K562 (cell line): Measurements from ENCODE around the gene MAD1L1. TPM values are rescaled to one million over a fixed set of nuclear protein-coding genes. Genes with fewer than 3 reads are reported as not detected.

Source experiments
- ATAC-seq: fragments of 200-7000 bp; cut with Tn5 transposase; 3 replicates; pipeline ENCODE4 v1.9.1; 2020; ENCODE audit warnings: moderate library complexity
- BruUV-seq: library from RNA; stranded (reverse); fragments of 400-500 nt; replicated peaks from 2 replicates; lab custom pipeline; 2021; lab: Mats Ljungman, UMichigan
- CTCF ChIA-PET: fragments of 300-600 bp; formaldehyde crosslinking; extraction: SDS; loops from one replicate; lab custom pipeline; 2021; ENCODE audit warnings: low intra/inter-chr PET ratio; lab: Yijun Ruan, JAX
- POLR2A ChIA-PET: fragments of 300-600, 350-650 bp; sonication (Branson Sonifier 250); formaldehyde crosslinking; extraction: SDS; loops from one replicate; lab custom pipeline; 2021; ENCODE audit warnings: antibody characterized with exemption, inconsistent platforms; lab: Yijun Ruan, JAX
- DNase-seq, 4 experiments: peaks; one replicate each; pipeline versions ENCODE4 v3.0.0 to v3.0.0-alpha.2; 2011 to 2018; ENCODE audit warnings: low spot score in 3 of 4, mixed read lengths in 3 of 4; ENCODE audit errors: extremely low read depth in 1 of 4
- FAIRE-seq: peaks from 2 replicates; lab custom pipeline; 2011; peaks lifted over from hg19 to GRCh38; lab: Jason Lieb, UNC
- H2AFZ ChIP-seq: 2 replicates; pipeline ENCODE4 v1.6.0; 2011; ENCODE audit warnings: low read depth, low read length, control low read depth, inconsistent platforms
- H3K27ac ChIP-seq: fragments of 200-600 bp; 3 replicates; pipeline ENCODE4 v1.8.0; 2011; ENCODE audit warnings: low read depth, mild to moderate bottlenecking, control low read depth, inconsistent platforms, low read length, moderate library complexity, mixed read lengths; ENCODE audit errors: extremely low read depth
- H3K27me3 ChIP-seq, 2 experiments: fragments of 300-600 bp in 1 of 2; 2 replicates in 1 of 2; 3 replicates in 1 of 2; pipeline versions ENCODE4 v1.6.0 to v1.8.0; 2011; ENCODE audit warnings: inconsistent platforms in 2 of 2, low read length in 2 of 2, mild to moderate bottlenecking in 1 of 2, mixed read lengths in 1 of 2, moderate library complexity in 1 of 2; ENCODE audit not compliant: control insufficient read depth in 2 of 2, insufficient read depth in 2 of 2
- H3K36me3 ChIP-seq: fragments of 300-600 bp; 3 replicates; pipeline ENCODE4 v1.8.0; 2011; ENCODE audit warnings: mild to moderate bottlenecking, low read length, inconsistent platforms; ENCODE audit not compliant: control insufficient read depth, insufficient read depth
- H3K4me1 ChIP-seq, 2 experiments: fragments of 200-600 bp in 1 of 2; replicated peaks in 1 of 2; 2 replicates in 1 of 2; 3 replicates in 1 of 2; pipeline versions ENCODE4 v1.5.1 to v1.8.0; 2011; ENCODE audit warnings: inconsistent platforms in 2 of 2, low read length in 2 of 2, mild to moderate bottlenecking in 1 of 2, mixed read lengths in 1 of 2, moderate library complexity in 1 of 2; ENCODE audit not compliant: control insufficient read depth in 2 of 2, insufficient read depth in 2 of 2
- H3K4me2 ChIP-seq: 2 replicates; pipeline ENCODE4 v1.6.1; 2011; ENCODE audit warnings: low read length, control low read depth, inconsistent platforms, mixed read lengths; ENCODE audit not compliant: insufficient read depth
- H3K4me3 ChIP-seq: fragments of 200-600 bp; sonication (generic), shearing (Covaris generic); 2 replicates; pipeline ENCODE4 v1.5.1; 2016; ENCODE audit warnings: control low read depth, inconsistent platforms
- H3K79me2 ChIP-seq: fragments of 200-600 bp; 3 replicates; pipeline ENCODE4 v1.8.0; 2011; ENCODE audit warnings: low read length, inconsistent platforms; ENCODE audit not compliant: control insufficient read depth, insufficient read depth
- H3K9ac ChIP-seq, 2 experiments: 2 replicates each; pipeline versions ENCODE4 v1.6.0 to v1.6.1; 2011; ENCODE audit warnings: low read depth in 2 of 2, low read length in 2 of 2, control low read depth in 1 of 2, inconsistent platforms in 1 of 2, mild to moderate bottlenecking in 1 of 2, mixed read lengths in 1 of 2; ENCODE audit not compliant: insufficient read depth in 1 of 2
- H3K9me1 ChIP-seq: one replicate; pipeline ENCODE4 v1.6.0; 2011; ENCODE audit warnings: inconsistent platforms, mild to moderate bottlenecking, low read length, moderate library complexity; ENCODE audit not compliant: control insufficient read depth, insufficient read depth
- H3K9me3 ChIP-seq: replicated peaks from 2 replicates; pipeline ENCODE4 v1.5.1; 2011; ENCODE audit warnings: low read depth, low read length, inconsistent platforms; ENCODE audit not compliant: control insufficient read depth, insufficient read depth
- H4K20me1 ChIP-seq: replicated peaks from 2 replicates; pipeline ENCODE4 v1.6.1; 2011; ENCODE audit warnings: low read length, inconsistent platforms, mixed read lengths; ENCODE audit not compliant: control insufficient read depth, insufficient read depth
- CBFA2T3 ChIP-seq: fragments of 450-650 bp; IDR thresholded peaks from 2 replicates; pipeline ENCODE4 v1.6.1; 2017
- CREB5 ChIP-seq: fragments of 250-450 bp; sonication (Bioruptor Pico); IDR thresholded peaks from 2 replicates; pipeline ENCODE4 v1.5.0; 2020; ENCODE audit warnings: mild to moderate bottlenecking
- DACH1 ChIP-seq: fragments of 450-650 bp; IDR thresholded peaks from 2 replicates; pipeline ENCODE4 v1.6.1; 2018; ENCODE audit not compliant: partially characterized antibody
- DIDO1 ChIP-seq: fragments of 450-650 bp; IDR thresholded peaks from 2 replicates; pipeline ENCODE4 v1.6.1; 2016; ENCODE audit warnings: low read depth, missing biosample characterization, missing genetic modification characterization
- DPF2 ChIP-seq: fragments of 450-650 bp; IDR thresholded peaks from 2 replicates; pipeline ENCODE4 v1.6.1; 2016
- NRF1 ChIP-seq, 2 experiments: fragments of 450-650 bp; IDR thresholded peaks in 1 of 2; conservative IDR thresholded peaks in 1 of 2; 2 replicates each; pipeline ENCODE4 v1.6.1; 2014; ENCODE audit warnings: mild to moderate bottlenecking in 2 of 2
- SNAPC5 ChIP-seq: fragments of 250-450 bp; sonication (Bioruptor Pico); IDR thresholded peaks from 2 replicates; pipeline ENCODE4 v1.8.0; 2021; ENCODE audit warnings: moderate library complexity, mild to moderate bottlenecking, inconsistent platforms
- TAF7 ChIP-seq: fragments of 450-650 bp; IDR thresholded peaks from 2 replicates; pipeline ENCODE4 v1.6.1; 2016; ENCODE audit warnings: missing genetic modification characterization, missing compliant biosample characterization
- THRAP3 ChIP-seq: fragments of 450-650 bp; IDR thresholded peaks from 2 replicates; pipeline ENCODE4 v1.6.1; 2016; ENCODE audit warnings: mild to moderate bottlenecking, inconsistent platforms, borderline replicate concordance
- TRIM24 ChIP-seq, 2 experiments: fragments of 450-650 bp; IDR thresholded peaks; 2 replicates each; pipeline ENCODE4 v1.6.1; 2016
- ZBTB1 ChIP-seq: sonication (generic); formaldehyde crosslinking; IDR thresholded peaks from 2 replicates; pipeline ENCODE4 v1.8.1; 2023; ENCODE audit warnings: missing genetic modification reagents, low read depth, mild to moderate bottlenecking, borderline replicate concordance
- ZC3H8 ChIP-seq: fragments of 450-650 bp; IDR thresholded peaks from 2 replicates; pipeline ENCODE4 v1.6.1; 2017
- ZNF140 ChIP-seq: fragments of 250-450 bp; sonication (Bioruptor Pico); IDR thresholded peaks from 2 replicates; pipeline ENCODE4 v1.8.0; 2021; ENCODE audit warnings: moderate library complexity, mild to moderate bottlenecking, inconsistent platforms
- ZNF436 ChIP-seq: fragments of 250-450, 450-650 bp; sonication (Bioruptor Pico); formaldehyde crosslinking; IDR thresholded peaks from 2 replicates; pipeline ENCODE4 v1.7.0; 2020; ENCODE audit warnings: mild to moderate bottlenecking
- WGBS: fragments of 100-300 bp; shearing (Covaris generic); methylation state at CpG from one replicate; pipeline ENCODE4 v1.1.6; 2016; ENCODE audit warnings: low coverage, mixed read lengths; ENCODE audit not compliant: insufficient coverage; ENCODE audit errors: missing lambda C conversion rate; 5-methylcytosine and 5-hydroxymethylcytosine counted together
- in situ Hi-C: fragments of 300-500 bp; cut with MboI; formaldehyde crosslinking; loops from 4 replicates; pipeline ENCODE4 v1.15.0; 2018; ENCODE audit warnings: inconsistent platforms, mixed read lengths
- intact Hi-C: fragments of 100-400 bp; cut with micrococcal nuclease; formaldehyde crosslinking; loops from 2 replicates; pipeline ENCODE4 v1.14.2; 2022
- polyA plus RNA-seq, 8 experiments: library from polyadenylated mRNA; depleted of rRNA in 4 of 8; stranded (reverse) in 5 of 8; unstranded in 3 of 8; fragments of >200 nt; fragmentation: Nextera tagmentation in 2 of 8; fragmentation: Illumina TruSeq in 1 of 8; extraction: Ambion mirVana in 2 of 8; extraction: Trizol in 1 of 8; gene quantifications; 2 replicates each; pipeline versions ENCODE4 v1.2.1 to v1.2.3, GENCODE V29; 2011 to 2014; ENCODE audit warnings: inconsistent platforms in 1 of 8, missing spikeins in 1 of 8
- total RNA-seq, 7 experiments: library from RNA; depleted of rRNA in 6 of 7; stranded (reverse); fragments of >200 nt in 6 of 7; fragmentation: Illumina TruSeq in 2 of 7; extraction: Trizol in 2 of 7; gene quantifications; 2 replicates each; pipeline versions ENCODE4 v1.2.1 to v1.2.3, GENCODE V29; 2011 to 2021; ENCODE audit warnings: low replicate concordance in 1 of 7
- TF ChIP-seq, protein P1 (sequence below), 2 experiments: IDR thresholded peaks; 2 replicates each; pipeline ENCODE4 v1.6.1; 2012; ENCODE audit warnings: improper control_type of control experiment in 2 of 2, low read depth in 2 of 2, low read length in 2 of 2, borderline replicate concordance in 1 of 2
- TF ChIP-seq, protein P2 (sequence below), 2 experiments: fragments of 200-800 bp in 1 of 2; sonication (Bioruptor generic) in 1 of 2; sonication (generic) in 1 of 2; formaldehyde crosslinking in 1 of 2; IDR thresholded peaks in 1 of 2; conservative IDR thresholded peaks in 1 of 2; 2 replicates each; pipeline versions ENCODE4 v1.5.0 to v1.6.1; 2016 to 2020; ENCODE audit warnings: missing compliant biosample characterization in 1 of 2, missing genetic modification characterization in 1 of 2, missing genetic modification reagents in 1 of 2

MAD1L1 gene
- total and polyA plus RNA-seq, 9 of the 15 experiments (the other 6 are each of a cell fraction or from before 2014, with no cell fraction given) = 1.7 to 89.7 (median 18.0) TPM

GRCh38 chr7:2241580-2242540, 9.1 kb upstream of the MAD1L1 start, which contains the start of the genes MRM2 and NUDT1:
TSS of gene MRM2 (minus strand) at chr7:2242205. CDS start at chr7:2242169, 36 bp downstream.
TSS of gene NUDT1 (plus strand) at chr7:2242226. CDS start at chr7:2244575, 2,349 bp downstream.
- Histone ChIP-seq H3K27me3 (no peaks in the 10 kb centered on the region), H3K9me1 (no peaks in the 10 kb centered on the region), H3K4me2 (peak within 1 kb of the TSS; percentile 98), H3K9ac (peak within 1 kb of the TSS; percentile 91 to 99), H3K27ac (peak within 1 kb of the TSS; percentile 79), H3K36me3 (peaks cover 45% of the 10 kb centered on the region; the same call in 2 of the 3 replicates), H4K20me1 (no peaks in the 10 kb centered on the region), H2AFZ (peak within 1 kb of the TSS; percentile 82), H3K9me3 (no peaks in the 10 kb centered on the region), H3K4me3 (peak within 1 kb of the TSS; percentile 100), H3K79me2 (peaks cover 42% of the 10 kb centered on the region), H3K4me1 (peaks cover 8 to 48% of the 10 kb centered on the region in 2 experiments; a peak in 3 of 5 replicates)
- ChIA-PET POLR2A (interaction anchor here (0.5 to 1.7 kb wide), 14 partner anchors 9 to 652 kb away, joined by 3 to 8 read pairs (median 3); partner anchors contain the start of genes EIF3B and MAD1L1), CTCF (no interaction called here)
- FAIRE-seq (peak; percentile 69), DNase-seq (peak; percentile 89 to 93 (median 90)), ATAC-seq (peak; percentile 95)
- in situ Hi-C loops = no loop called here
- under 1% methylated on average over 61 of the region's 81 CpGs for WGBS
- intact Hi-C loops = loop anchor here (2.0 to 5.0 kb wide), 2 partner anchors 60 to 107 kb away; no protein-coding TSS in a partner anchor
- BruUV-seq = no TSS peak
- TF ChIP-seq ZBTB1 (CRISPR knock-in tag) (no peak), DIDO1 (no peak), ZNF436 (CRISPR knock-in tag) (no peak), ZNF140 (CRISPR knock-in tag) (no peak), TRIM24 (IDR thresholded peaks at IDR 0.05) (no peak), NRF1 (conservative IDR thresholded peaks at IDR 0.05 in 1 of 2, IDR thresholded peaks at IDR 0.05 in 1 of 2) (peak; percentile 72 to 79), DACH1 (no peak), SNAPC5 (CRISPR knock-in tag) (no peak), DPF2 (no peak), THRAP3 (no peak), CREB5 (CRISPR knock-in tag) (0 out of 2 replicates have a peak, but pooled peaks have one; percentile 25), ZC3H8 (no peak), CBFA2T3 (no peak), TAF7 (tag) (peak; percentile 75)
- TF ChIP-seq, protein P1, sequence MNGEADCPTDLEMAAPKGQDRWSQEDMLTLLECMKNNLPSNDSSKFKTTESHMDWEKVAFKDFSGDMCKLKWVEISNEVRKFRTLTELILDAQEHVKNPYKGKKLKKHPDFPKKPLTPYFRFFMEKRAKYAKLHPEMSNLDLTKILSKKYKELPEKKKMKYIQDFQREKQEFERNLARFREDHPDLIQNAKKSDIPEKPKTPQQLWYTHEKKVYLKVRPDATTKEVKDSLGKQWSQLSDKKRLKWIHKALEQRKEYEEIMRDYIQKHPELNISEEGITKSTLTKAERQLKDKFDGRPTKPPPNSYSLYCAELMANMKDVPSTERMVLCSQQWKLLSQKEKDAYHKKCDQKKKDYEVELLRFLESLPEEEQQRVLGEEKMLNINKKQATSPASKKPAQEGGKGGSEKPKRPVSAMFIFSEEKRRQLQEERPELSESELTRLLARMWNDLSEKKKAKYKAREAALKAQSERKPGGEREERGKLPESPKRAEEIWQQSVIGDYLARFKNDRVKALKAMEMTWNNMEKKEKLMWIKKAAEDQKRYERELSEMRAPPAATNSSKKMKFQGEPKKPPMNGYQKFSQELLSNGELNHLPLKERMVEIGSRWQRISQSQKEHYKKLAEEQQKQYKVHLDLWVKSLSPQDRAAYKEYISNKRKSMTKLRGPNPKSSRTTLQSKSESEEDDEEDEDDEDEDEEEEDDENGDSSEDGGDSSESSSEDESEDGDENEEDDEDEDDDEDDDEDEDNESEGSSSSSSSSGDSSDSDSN (IDR thresholded peaks at IDR 0.05; ENCODE audit: borderline replicate concordance in 1 of 2, low read depth in 2 of 2, low read length in 2 of 2) = peak; percentile 27 to 28; a peak in 1 of 4 replicates
- TF ChIP-seq, protein P2, sequence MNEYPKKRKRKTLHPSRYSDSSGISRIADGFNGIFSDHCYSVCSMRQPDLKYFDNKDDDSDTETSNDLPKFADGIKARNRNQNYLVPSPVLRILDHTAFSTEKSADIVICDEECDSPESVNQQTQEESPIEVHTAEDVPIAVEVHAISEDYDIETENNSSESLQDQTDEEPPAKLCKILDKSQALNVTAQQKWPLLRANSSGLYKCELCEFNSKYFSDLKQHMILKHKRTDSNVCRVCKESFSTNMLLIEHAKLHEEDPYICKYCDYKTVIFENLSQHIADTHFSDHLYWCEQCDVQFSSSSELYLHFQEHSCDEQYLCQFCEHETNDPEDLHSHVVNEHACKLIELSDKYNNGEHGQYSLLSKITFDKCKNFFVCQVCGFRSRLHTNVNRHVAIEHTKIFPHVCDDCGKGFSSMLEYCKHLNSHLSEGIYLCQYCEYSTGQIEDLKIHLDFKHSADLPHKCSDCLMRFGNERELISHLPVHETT (CRISPR knock-in tag; conservative IDR thresholded peaks at IDR 0.05 in 1 of 2, IDR thresholded peaks at IDR 0.05 in 1 of 2) = no peak
